ENCODE data around the gene TNIP1.

TNIP1 gene

DNA sequence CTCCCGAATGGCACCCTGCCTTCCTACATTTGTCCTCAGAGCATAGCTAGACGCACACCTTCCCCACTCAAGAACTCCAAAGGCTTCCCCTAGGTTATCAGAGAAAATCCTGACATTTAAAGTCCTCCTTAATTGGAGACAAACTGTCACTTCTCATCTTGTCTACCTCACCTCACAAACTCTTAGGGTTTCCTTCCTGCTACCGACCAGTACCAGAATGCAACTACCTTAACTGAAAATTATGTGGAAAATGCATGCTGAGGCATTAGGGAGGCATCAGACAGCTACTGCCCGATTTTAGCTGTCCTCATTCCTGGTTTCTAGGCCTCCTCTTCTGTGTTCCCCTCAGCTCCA, 17.9 kb upstream of the TNIP1 start:
- H3K4me3 ChIP-seq (ENCODE audit: low read depth, low read length): no peak overlapping the region
- DNase-seq (ENCODE audit: low read depth): no peak
- TF ChIP-seq, protein P1, sequence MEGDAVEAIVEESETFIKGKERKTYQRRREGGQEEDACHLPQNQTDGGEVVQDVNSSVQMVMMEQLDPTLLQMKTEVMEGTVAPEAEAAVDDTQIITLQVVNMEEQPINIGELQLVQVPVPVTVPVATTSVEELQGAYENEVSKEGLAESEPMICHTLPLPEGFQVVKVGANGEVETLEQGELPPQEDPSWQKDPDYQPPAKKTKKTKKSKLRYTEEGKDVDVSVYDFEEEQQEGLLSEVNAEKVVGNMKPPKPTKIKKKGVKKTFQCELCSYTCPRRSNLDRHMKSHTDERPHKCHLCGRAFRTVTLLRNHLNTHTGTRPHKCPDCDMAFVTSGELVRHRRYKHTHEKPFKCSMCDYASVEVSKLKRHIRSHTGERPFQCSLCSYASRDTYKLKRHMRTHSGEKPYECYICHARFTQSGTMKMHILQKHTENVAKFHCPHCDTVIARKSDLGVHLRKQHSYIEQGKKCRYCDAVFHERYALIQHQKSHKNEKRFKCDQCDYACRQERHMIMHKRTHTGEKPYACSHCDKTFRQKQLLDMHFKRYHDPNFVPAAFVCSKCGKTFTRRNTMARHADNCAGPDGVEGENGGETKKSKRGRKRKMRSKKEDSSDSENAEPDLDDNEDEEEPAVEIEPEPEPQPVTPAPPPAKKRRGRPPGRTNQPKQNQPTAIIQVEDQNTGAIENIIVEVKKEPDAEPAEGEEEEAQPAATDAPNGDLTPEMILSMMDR (IDR thresholded peaks at IDR 0.05; ENCODE audit: control insufficient read depth, extremely low read depth, insufficient read depth): no peak

- no peak overlapping the region for H3K4me3 ChIP-seq (ENCODE audit: low read depth, low read length)
- TF ChIP-seq, protein P1 (IDR thresholded peaks at IDR 0.05; ENCODE audit: control insufficient read depth, extremely low read depth, insufficient read depth): no peak
- no peak for DNase-seq (ENCODE audit: low read depth)
Observed at GRCh38 chr5:151097820-151098767, 17.3 kb upstream of the TNIP1 start.

DNA sequence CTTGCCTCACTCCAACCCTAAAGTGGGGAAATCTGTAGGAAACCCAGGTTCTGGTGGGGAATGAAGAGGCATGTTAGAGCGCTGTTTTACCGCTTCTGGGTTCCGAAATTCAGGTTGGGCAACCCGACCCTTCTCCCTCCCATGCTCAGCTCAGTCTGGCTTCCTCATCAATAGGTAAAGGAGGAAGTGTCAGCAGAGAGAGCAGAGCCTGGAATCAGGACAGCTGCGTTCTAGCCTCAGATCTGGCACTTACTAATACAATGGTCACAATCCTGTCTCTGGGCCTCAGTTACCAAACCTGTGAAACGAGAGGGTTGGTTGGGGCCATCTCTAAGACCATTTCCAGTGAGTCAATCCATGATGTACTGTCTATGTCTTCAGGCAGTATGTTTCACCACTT, 16.2 kb upstream of the TNIP1 start:
- DNase-seq (ENCODE audit: low read depth): no peak
- TF ChIP-seq, protein P1 (IDR thresholded peaks at IDR 0.05; ENCODE audit: control insufficient read depth, extremely low read depth, insufficient read depth): no peak
- H3K4me3 ChIP-seq (ENCODE audit: low read depth, low read length): no peak overlapping the region

GRCh38 chr5:151096001-151096373, 15.2 kb upstream of the TNIP1 start:
- TF ChIP-seq, protein P1 (IDR thresholded peaks at IDR 0.05; ENCODE audit: control insufficient read depth, extremely low read depth, insufficient read depth): no peak
- no peak overlapping the region for H3K4me3 ChIP-seq (ENCODE audit: low read depth, low read length)
- no peak for DNase-seq (ENCODE audit: low read depth)

DNA sequence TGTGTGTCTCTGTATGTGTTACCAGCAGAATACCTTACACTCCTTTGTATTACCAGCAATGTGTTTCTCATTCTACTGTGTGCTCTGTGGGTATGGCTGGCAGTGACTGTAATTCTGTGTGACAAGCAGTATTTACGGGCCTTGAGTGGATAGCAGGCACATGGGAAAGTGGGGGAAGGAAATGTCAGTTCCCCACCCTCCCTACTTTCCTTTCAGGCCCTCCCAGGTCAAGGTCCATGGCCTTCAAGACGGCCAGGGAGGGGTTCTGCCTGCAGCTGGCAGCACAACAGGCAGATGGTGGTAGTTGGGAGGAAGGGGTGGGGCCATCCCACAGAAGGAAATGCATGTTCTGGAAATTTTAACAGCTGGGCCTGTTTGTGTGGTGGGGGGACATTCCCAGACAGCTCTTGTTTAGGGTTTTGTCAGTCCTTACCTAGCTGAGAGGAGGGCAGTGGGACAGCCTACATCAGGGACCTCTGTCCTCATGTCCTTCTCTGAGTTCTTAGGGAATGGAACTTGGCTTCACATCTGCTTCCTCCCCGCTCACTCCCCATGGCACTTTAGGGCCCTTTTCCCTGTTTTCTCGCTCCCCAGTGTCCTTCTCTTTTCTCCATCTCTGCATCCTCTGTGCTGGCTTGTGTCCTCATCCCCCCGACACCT, 14.6 kb upstream of the TNIP1 start:
- DNase-seq (ENCODE audit: low read depth): no peak
- TF ChIP-seq, protein P1 (IDR thresholded peaks at IDR 0.05; ENCODE audit: control insufficient read depth, extremely low read depth, insufficient read depth): no peak
- no peak overlapping the region for H3K4me3 ChIP-seq (ENCODE audit: low read depth, low read length)

DNA sequence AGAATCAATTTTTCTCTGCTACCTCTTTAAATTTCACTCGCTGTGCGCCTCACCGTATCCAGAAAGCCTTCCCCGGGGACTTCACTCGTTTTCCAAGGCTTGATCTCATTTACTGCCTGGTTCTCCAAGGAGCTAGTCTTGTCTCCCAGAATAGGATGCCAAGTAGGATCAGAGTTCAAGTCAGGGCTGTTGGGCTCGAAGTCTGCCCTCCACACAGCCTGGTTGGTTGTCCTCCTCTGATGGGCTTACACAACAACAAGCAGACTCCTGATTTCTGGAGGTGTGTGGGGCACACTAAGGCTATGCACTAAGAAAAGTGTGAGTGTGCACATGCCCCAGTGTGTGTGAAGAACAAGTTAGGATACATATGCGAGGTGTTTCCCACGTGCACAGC, 14.0 kb upstream of the TNIP1 start:
- H3K4me3 ChIP-seq (ENCODE audit: low read depth, low read length): no peak overlapping the region
- no peak for DNase-seq (ENCODE audit: low read depth)
- TF ChIP-seq, protein P1 (IDR thresholded peaks at IDR 0.05; ENCODE audit: control insufficient read depth, extremely low read depth, insufficient read depth): no peak

All from LNCaP clone FGC (cell line).